Measurements from ENCODE around the gene TPST1. TPM values are rescaled to one million over a fixed set of nuclear protein-coding genes. Genes with fewer than 3 reads are reported as not detected.
A peak's percentile ranks its signal among the peaks of the same experiment; 100 is the strongest.

TPST1 gene
- polyA plus RNA-seq, 1 donor (not counting 4 experiments of a cell fraction or from before 2014, with no cell fraction given) = 48.5 TPM

DNA sequence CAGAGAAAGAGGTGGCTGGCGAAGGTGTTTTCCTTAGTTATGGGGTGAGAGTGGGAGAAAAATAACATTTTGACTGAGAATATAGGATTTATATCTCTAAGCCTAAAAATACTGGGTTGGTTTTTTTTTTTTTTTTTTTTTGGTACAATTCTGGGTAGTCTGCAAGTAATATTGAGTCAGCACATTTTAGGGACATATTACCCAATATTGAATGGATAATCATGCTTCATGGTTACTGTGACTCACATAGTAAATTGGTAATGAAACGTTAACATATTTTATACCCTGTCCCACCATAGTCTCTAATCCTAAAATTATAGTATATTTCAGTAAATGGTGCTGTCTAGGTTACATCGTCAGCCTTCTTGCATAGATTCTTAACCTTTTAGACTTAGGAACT is 91.4 kb downstream of the TPST1 start:
- H3K79me2 ChIP-seq (ENCODE audit: control insufficient read depth, insufficient read depth, low read length) = peaks cover 4% of the 10 kb centered on the region

DNA sequence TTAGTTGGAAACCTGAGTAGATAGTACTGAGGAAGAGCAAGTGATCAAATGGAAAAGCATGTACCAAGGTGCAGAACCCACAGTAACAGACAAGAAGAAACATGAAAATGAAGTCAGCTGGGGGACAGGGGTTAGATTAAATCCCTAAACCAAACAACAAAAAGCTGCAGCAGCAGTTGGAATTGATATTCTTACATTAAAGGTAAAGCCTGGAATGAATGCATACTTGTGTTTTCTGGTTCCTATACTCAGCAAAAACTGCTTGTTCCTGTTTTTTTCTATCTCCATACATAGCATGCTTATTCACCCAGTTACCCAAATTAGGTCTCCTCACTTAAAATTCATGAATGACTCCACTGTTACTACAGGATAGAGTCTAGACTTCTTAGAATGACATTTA is 92.4 kb downstream of the TPST1 start:
- FAIRE-seq = peak; percentile 91
- Histone ChIP-seq H3K4me2 (ENCODE audit: control insufficient read depth, extremely low read depth, insufficient read depth, low read depth, low read length) (peak overlapping the region; percentile 63), H3K9me1 (ENCODE audit: control insufficient read depth, extremely low read depth, insufficient read depth, low read length) (no peaks in the 10 kb centered on the region), H3K27me3 (ENCODE audit: control insufficient read depth, extremely low read depth, insufficient read depth, low read length) (no peaks in the 10 kb centered on the region), H3K4me1 (ENCODE audit: control insufficient read depth, extremely low read depth, insufficient read depth, low read length) (peaks cover 22% of the 10 kb centered on the region), H2AFZ (ENCODE audit: control insufficient read depth, low read length) (no peak overlapping the region), H3K27ac (ENCODE audit: control insufficient read depth, insufficient read depth, low read length) (peak overlapping the region; percentile 70), H3K9me3 (ENCODE audit: control insufficient read depth, low read depth, low read length) (no peaks in the 10 kb centered on the region), H3K36me3 (ENCODE audit: control insufficient read depth in 2 of 2, extremely low read depth in 1 of 2, insufficient read depth in 2 of 2, low read length in 2 of 2) (no peaks in the 10 kb centered on the region), H3K4me3 (ENCODE audit: control insufficient read depth in 2 of 3, extremely low read depth in 1 of 3, insufficient read depth in 2 of 3, low read depth in 1 of 3, low read length in 3 of 3) (no peak overlapping the region), H4K20me1 (ENCODE audit: control insufficient read depth, extremely low read depth, insufficient read depth, low read length) (no peaks in the 10 kb centered on the region), H3K9ac (ENCODE audit: control insufficient read depth, extremely low read depth, insufficient read depth, low read length) (no peak overlapping the region), H3K79me2 (ENCODE audit: control insufficient read depth, insufficient read depth, low read length) (peaks cover 4% of the 10 kb centered on the region)
- dilution Hi-C loops (cut with MboI; ENCODE audit: extremely low pct_ligation_motif_present, low sequenced_read_pairs) = no loop called here
- DNase-seq (ENCODE audit: low read depth, low spot score) = peak; percentile 17
- TF ChIP-seq, protein P1, sequence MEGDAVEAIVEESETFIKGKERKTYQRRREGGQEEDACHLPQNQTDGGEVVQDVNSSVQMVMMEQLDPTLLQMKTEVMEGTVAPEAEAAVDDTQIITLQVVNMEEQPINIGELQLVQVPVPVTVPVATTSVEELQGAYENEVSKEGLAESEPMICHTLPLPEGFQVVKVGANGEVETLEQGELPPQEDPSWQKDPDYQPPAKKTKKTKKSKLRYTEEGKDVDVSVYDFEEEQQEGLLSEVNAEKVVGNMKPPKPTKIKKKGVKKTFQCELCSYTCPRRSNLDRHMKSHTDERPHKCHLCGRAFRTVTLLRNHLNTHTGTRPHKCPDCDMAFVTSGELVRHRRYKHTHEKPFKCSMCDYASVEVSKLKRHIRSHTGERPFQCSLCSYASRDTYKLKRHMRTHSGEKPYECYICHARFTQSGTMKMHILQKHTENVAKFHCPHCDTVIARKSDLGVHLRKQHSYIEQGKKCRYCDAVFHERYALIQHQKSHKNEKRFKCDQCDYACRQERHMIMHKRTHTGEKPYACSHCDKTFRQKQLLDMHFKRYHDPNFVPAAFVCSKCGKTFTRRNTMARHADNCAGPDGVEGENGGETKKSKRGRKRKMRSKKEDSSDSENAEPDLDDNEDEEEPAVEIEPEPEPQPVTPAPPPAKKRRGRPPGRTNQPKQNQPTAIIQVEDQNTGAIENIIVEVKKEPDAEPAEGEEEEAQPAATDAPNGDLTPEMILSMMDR (optimal IDR thresholded peaks at IDR 0.05 in 1 of 3, IDR thresholded peaks at IDR 0.05 in 1 of 3, conservative IDR thresholded peaks at IDR 0.05 in 1 of 3; ENCODE audit: extremely low read depth in 1 of 3, insufficient read depth in 2 of 3, low read length in 3 of 3) = no peak
- no peak for TF ChIP-seq EZH2 (IDR thresholded peaks at IDR 0.05; ENCODE audit: low read length)

More for the DNA sequence above, 91.4 kb downstream of the TPST1 start:
- Histone ChIP-seq H3K4me3 (ENCODE audit: control insufficient read depth in 2 of 3, extremely low read depth in 1 of 3, insufficient read depth in 2 of 3, low read depth in 1 of 3, low read length in 3 of 3) (no peak overlapping the region), H3K9me3 (ENCODE audit: control insufficient read depth, low read depth, low read length) (no peaks in the 10 kb centered on the region), H3K27me3 (ENCODE audit: control insufficient read depth, extremely low read depth, insufficient read depth, low read length) (no peaks in the 10 kb centered on the region), H3K9me1 (ENCODE audit: control insufficient read depth, extremely low read depth, insufficient read depth, low read length) (no peaks in the 10 kb centered on the region), H4K20me1 (ENCODE audit: control insufficient read depth, extremely low read depth, insufficient read depth, low read length) (no peaks in the 10 kb centered on the region), H3K36me3 (ENCODE audit: control insufficient read depth in 2 of 2, extremely low read depth in 1 of 2, insufficient read depth in 2 of 2, low read length in 2 of 2) (no peaks in the 10 kb centered on the region), H2AFZ (ENCODE audit: control insufficient read depth, low read length) (no peak overlapping the region), H3K4me2 (ENCODE audit: control insufficient read depth, extremely low read depth, insufficient read depth, low read depth, low read length) (peak overlapping the region; percentile 63), H3K27ac (ENCODE audit: control insufficient read depth, insufficient read depth, low read length) (peak overlapping the region; percentile 70), H3K9ac (ENCODE audit: control insufficient read depth, extremely low read depth, insufficient read depth, low read length) (no peak overlapping the region), H3K4me1 (ENCODE audit: control insufficient read depth, extremely low read depth, insufficient read depth, low read length) (peaks cover 22% of the 10 kb centered on the region)
- no peak for FAIRE-seq
- dilution Hi-C loops (cut with MboI; ENCODE audit: extremely low pct_ligation_motif_present, low sequenced_read_pairs) = no loop called here
- no peak for TF ChIP-seq EZH2 (IDR thresholded peaks at IDR 0.05; ENCODE audit: low read length)
- TF ChIP-seq, protein P1 (optimal IDR thresholded peaks at IDR 0.05 in 1 of 3, IDR thresholded peaks at IDR 0.05 in 1 of 3, conservative IDR thresholded peaks at IDR 0.05 in 1 of 3; ENCODE audit: extremely low read depth in 1 of 3, insufficient read depth in 2 of 3, low read length in 3 of 3) = no peak
- DNase-seq (ENCODE audit: low read depth, low spot score) = no peak

All from keratinocyte (primary cell).